Measurements from ENCODE around the gene TMEM184A.
A peak's percentile ranks its signal among the peaks of the same experiment; 100 is the strongest.
"Not testable (repeated sequence)": the region's sequence is repeated elsewhere in the genome, so short reads cannot be mapped to it uniquely, and the experiment has no call there.

TMEM184A gene

GRCh38 chr7:1591396-1591795, 35.4 kb upstream of the TMEM184A start:
- no peak for DNase-seq (ENCODE audit: low read depth, low spot score)
- no peak overlapping the region for H3K27ac ChIP-seq

GRCh38 chr7:1590887-1591286, 34.9 kb upstream of the TMEM184A start:
- no peak overlapping the region for H3K27ac ChIP-seq
- no peak for DNase-seq (ENCODE audit: low read depth, low spot score)

GRCh38 chr7:1590476-1590875, 34.5 kb upstream of the TMEM184A start:
- no peak for DNase-seq (ENCODE audit: low read depth, low spot score)
- H3K27ac ChIP-seq: no peak overlapping the region

GRCh38 chr7:1588978-1589377, 33.0 kb upstream of the TMEM184A start:
- H3K27ac ChIP-seq: no peak overlapping the region
- DNase-seq (ENCODE audit: low read depth, low spot score): no peak

- H3K27ac ChIP-seq: no peak overlapping the region
- no peak for DNase-seq (ENCODE audit: low read depth, low spot score)
Measured at GRCh38 chr7:1587738-1588137, 31.7 kb upstream of the TMEM184A start.

- no peak for DNase-seq (ENCODE audit: low read depth, low spot score)
- H3K27ac ChIP-seq: no peak overlapping the region
Measured at GRCh38 chr7:1586827-1587705, 31.1 kb upstream of the TMEM184A start.

- DNase-seq (ENCODE audit: low read depth, low spot score): no peak
- no peak overlapping the region for H3K27ac ChIP-seq
Measured at GRCh38 chr7:1586126-1586826, 30.3 kb upstream of the TMEM184A start.

- no peak for DNase-seq (ENCODE audit: low read depth, low spot score)
- no peak overlapping the region for H3K27ac ChIP-seq
Measured at GRCh38 chr7:1585142-1585981, 29.4 kb upstream of the TMEM184A start.

GRCh38 chr7:1584700-1585099, 28.7 kb upstream of the TMEM184A start:
- DNase-seq (ENCODE audit: low read depth, low spot score): no peak
- H3K27ac ChIP-seq: no peak overlapping the region

- H3K27ac ChIP-seq; DNase-seq (ENCODE audit: low read depth, low spot score): not testable (repeated sequence)
Measured at GRCh38 chr7:1583241-1583930, 27.4 kb upstream of the TMEM184A start.

GRCh38 chr7:1580422-1581030, 24.5 kb upstream of the TMEM184A start:
- H3K27ac ChIP-seq: no peak overlapping the region
- no peak for DNase-seq (ENCODE audit: low read depth, low spot score)

GRCh38 chr7:1579481-1580421, 23.7 kb upstream of the TMEM184A start:
- DNase-seq (ENCODE audit: low read depth, low spot score): no peak
- H3K27ac ChIP-seq: no peak overlapping the region

GRCh38 chr7:1578513-1578912, 22.5 kb upstream of the TMEM184A start:
- no peak for DNase-seq (ENCODE audit: low read depth, low spot score)
- no peak overlapping the region for H3K27ac ChIP-seq

- H3K27ac ChIP-seq: no peak overlapping the region
- no peak for DNase-seq (ENCODE audit: low read depth, low spot score)
Measured at GRCh38 chr7:1576521-1577253, 20.7 kb upstream of the TMEM184A start.

GRCh38 chr7:1575809-1576208, 19.8 kb upstream of the TMEM184A start:
- H3K27ac ChIP-seq: no peak overlapping the region
- DNase-seq (ENCODE audit: low read depth, low spot score): no peak

- no peak for DNase-seq (ENCODE audit: low read depth, low spot score)
- H3K27ac ChIP-seq: no peak overlapping the region
Measured at GRCh38 chr7:1572111-1572822, 16.3 kb upstream of the TMEM184A start.

- peak within 1 kb of the TSS; percentile 80 for H3K27ac ChIP-seq
- DNase-seq (ENCODE audit: low read depth, low spot score): no peak
Measured at GRCh38 chr7:1569833-1570632, 14.0 kb upstream of the TMEM184A start, which contains the start of gene PSMG3. PSMG3 (minus strand) TSS chr7:1570032; CDS start chr7:1569339, 693 bp downstream.

Data from epithelial cell of prostate (primary cell).